ENCODE results near the gene POLR1C. TPM values are rescaled to one million over a fixed set of nuclear protein-coding genes. Genes with fewer than 3 reads are reported as not detected.
"Not testable (repeated sequence)": the region's sequence is repeated elsewhere in the genome, so short reads cannot be mapped to it uniquely, and the experiment has no call there.

POLR1C gene
- total RNA-seq, 4 donors from 2014 or later, result 16.9 to 30.4 (median 24.7) TPM

- 66 to 76% methylated on average over 3 of the region's 3 CpGs for WGBS, 2 donors (ENCODE audit: low coverage in 1 of 2)
Observed at GRCh38 chr6:43547222-43547621, 30.3 kb downstream of the POLR1C start.

GRCh38 chr6:43557620-43558019, 40.7 kb downstream of the POLR1C start:
- not testable (repeated sequence) for H3K27me3 ChIP-seq, ATAC-seq, H3K4me3 ChIP-seq, H3K9me3 ChIP-seq, H3K4me1 ChIP-seq, H3K27ac ChIP-seq
- H3K36me3 ChIP-seq, result peaks cover 7 to 100% of the 10 kb centered on the region in 2 donors
- WGBS, 2 donors (ENCODE audit: low coverage in 1 of 2), result 93% methylated on average over 6 of the region's 7 CpGs; no CpG with 5 or more reads in 1 of the 2 donors

More at GRCh38 chr6:43547222-43547621, 30.3 kb downstream of the POLR1C start:
- no peaks in the 10 kb centered on the region for H3K4me1 ChIP-seq
- H3K36me3 ChIP-seq, result peaks cover 0 to 100% of the 10 kb centered on the region in 2 donors
- H3K27me3 ChIP-seq, result no peaks in the 10 kb centered on the region
- H3K4me3 ChIP-seq, result no peak overlapping the region
- H3K27ac ChIP-seq, result no peak overlapping the region
- ATAC-seq, result no peak
- TF ChIP-seq POLR2AphosphoS5 (IDR thresholded peaks at IDR 0.05), result no peak
- no peak for TF ChIP-seq POLR2A (IDR thresholded peaks at IDR 0.05)
- TF ChIP-seq CTCF (IDR thresholded peaks at IDR 0.05), result no peak
- no peak for TF ChIP-seq EP300 (IDR thresholded peaks at IDR 0.05)
- H3K9me3 ChIP-seq, result no peaks in the 10 kb centered on the region

GRCh38 chr6:43559328-43559727, 42.4 kb downstream of the POLR1C start:
- Histone ChIP-seq H3K4me1 (no peaks in the 10 kb centered on the region), H3K4me3 (no peak overlapping the region), H3K27me3 (no peaks in the 10 kb centered on the region), H3K36me3 (peaks cover 7 to 100% of the 10 kb centered on the region in 2 donors), H3K9me3 (no peaks in the 10 kb centered on the region), H3K27ac (no peak overlapping the region)
- TF ChIP-seq POLR2A (IDR thresholded peaks at IDR 0.05) (no peak), CTCF (IDR thresholded peaks at IDR 0.05) (no peak), POLR2AphosphoS5 (IDR thresholded peaks at IDR 0.05) (no peak), EP300 (IDR thresholded peaks at IDR 0.05) (no peak)
- ATAC-seq, result no peak

GRCh38 chr6:43570876-43571441, 54.1 kb downstream of the POLR1C start:
- H3K4me3 ChIP-seq, result no peak overlapping the region
- WGBS, 2 donors (ENCODE audit: low coverage in 1 of 2), result 88 to 93% methylated on average over 5 of the region's 5 CpGs
- no peaks in the 10 kb centered on the region for H3K27me3 ChIP-seq
- peaks cover 0 to 16% (median 0%) of the 10 kb centered on the region in 3 donors for H3K4me1 ChIP-seq
- TF ChIP-seq CTCF (IDR thresholded peaks at IDR 0.05), result no peak
- no peak for TF ChIP-seq POLR2AphosphoS5 (IDR thresholded peaks at IDR 0.05)
- no peak for TF ChIP-seq POLR2A (IDR thresholded peaks at IDR 0.05)
- no peak for TF ChIP-seq EP300 (IDR thresholded peaks at IDR 0.05)
- ATAC-seq, result no peak
- no peaks in the 10 kb centered on the region for H3K9me3 ChIP-seq
- H3K27ac ChIP-seq, result no peak overlapping the region
- H3K36me3 ChIP-seq, result peaks cover 0 to 75% of the 10 kb centered on the region in 2 donors

Small RNA genes within 50 kb of the gene (small RNA-seq; reads per million reads assigned to genes)
- gene RF00426 (0 reads per million in 4 donors), gene RNU6-1113P (0 to 0.09 (median 0) reads per million in 4 donors)

Other genes with a start within 250 kb of the POLR1C start
- not detected for gene SLC22A7, start 218.8 kb upstream of the POLR1C start, total RNA-seq
- gene CRIP3, start 208.3 kb upstream of the POLR1C start, total RNA-seq, result not detected
- 10 to 100 TPM; 11.7 to 22.1 (median 18.4) TPM for gene ZNF318, start 147.4 kb upstream of the POLR1C start, total RNA-seq
- gene ABCC10, start 89.5 kb upstream of the POLR1C start, total RNA-seq, result 10 to 100 TPM in 3 of 4 donors, 1 to 10 TPM in 1; 7.1 to 19.4 (median 10.2) TPM
- under 1 TPM in 1 of 4 donors, not detected in 3; 0.54 TPM for gene DLK2, start 61.5 kb upstream of the POLR1C start, total RNA-seq
- gene TJAP1, start 39.5 kb upstream of the POLR1C start, total RNA-seq, result 10 to 100 TPM; 20.1 to 36.0 (median 27.8) TPM
- under 1 TPM in 2 of 4 donors, not detected in 2; 0.16 to 0.31 TPM for gene LRRC73, start 6.7 kb upstream of the POLR1C start, total RNA-seq
- 100 to 1,000 TPM in 1 of 4 donors, 10 to 100 TPM in 3; 66.4 to 110 (median 82.8) TPM for gene YIPF3, start 163 bp upstream of the POLR1C start, total RNA-seq
- gene XPO5, start 58.9 kb downstream of the POLR1C start, total RNA-seq, result 100 to 1,000 TPM in 1 of 4 donors, 10 to 100 TPM in 3; 12.9 to 123 (median 29.8) TPM
- gene POLH, start 59.1 kb downstream of the POLR1C start, total RNA-seq, result 10 to 100 TPM in 1 of 4 donors, 1 to 10 TPM in 3; 4.8 to 10.6 (median 7.9) TPM
- 10 to 100 TPM; 28.8 to 44.5 (median 31.4) TPM for gene GTPBP2, start 112.2 kb downstream of the POLR1C start, total RNA-seq
- gene MAD2L1BP, start 118.8 kb downstream of the POLR1C start, total RNA-seq, result 10 to 100 TPM; 15.6 to 36.6 (median 23.0) TPM
- under 1 TPM in 1 of 4 donors, not detected in 3; 0.16 TPM for gene RSPH9, start 127.9 kb downstream of the POLR1C start, total RNA-seq
- 10 to 100 TPM; 36.3 to 47.3 (median 38.6) TPM for gene MRPS18A, start 170.7 kb downstream of the POLR1C start, total RNA-seq

Data from gastroesophageal sphincter (tissue), 4 donors.